RPMI7951 (cell line): Measurements from ENCODE around the gene SRPK3. TPM values are rescaled to one million over a fixed set of nuclear protein-coding genes. Genes with fewer than 3 reads are reported as not detected.

ENCODE experiments used
- DNase-seq: peaks from one replicate; pipeline ENCODE4 v3.0.0-alpha.2; 2012; ENCODE audit warnings: low read depth
- total RNA-seq: library from RNA; depleted of rRNA; stranded (reverse); fragments of >200 nt; shearing (Covaris generic); gene quantifications from 2 replicates; pipeline ENCODE4 v1.2.3, GENCODE V29; 2014

Gene SRPK3
- total RNA-seq, 1 experiment from 2014 or later: 0.12 TPM

GRCh38 chrX:153783378-153784013 lies 2.7 kb downstream of the SRPK3 start:
- no peak for DNase-seq

DNA sequence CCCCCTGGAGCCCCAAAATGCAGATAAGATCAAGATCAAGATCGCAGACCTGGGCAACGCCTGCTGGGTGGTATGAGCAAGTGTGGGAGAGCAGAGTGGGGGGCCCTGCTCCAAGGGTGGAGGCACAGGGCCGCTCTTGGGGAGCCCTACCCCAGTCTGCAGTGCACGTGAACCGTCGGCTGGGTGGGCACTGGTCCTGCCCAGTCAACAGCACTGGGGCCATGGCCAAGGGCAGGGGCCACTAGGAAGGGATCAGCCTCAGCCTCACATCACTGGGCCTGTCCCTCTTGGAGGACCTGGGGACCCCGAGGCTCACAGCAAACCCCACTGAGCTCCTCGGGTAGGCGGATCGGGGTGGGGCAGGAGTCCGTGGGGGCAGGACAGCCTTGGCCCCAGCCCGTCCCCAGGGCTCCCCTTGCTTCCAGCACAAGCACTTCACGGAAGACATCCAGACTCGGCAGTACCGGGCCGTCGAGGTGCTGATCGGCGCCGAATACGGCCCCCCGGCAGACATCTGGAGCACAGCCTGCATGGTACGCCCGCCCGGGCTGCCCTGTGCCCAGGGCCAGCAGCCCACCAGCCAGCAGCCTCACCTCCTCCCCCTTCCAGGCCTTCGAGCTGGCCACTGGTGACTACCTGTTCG lies 3.6 kb downstream of the SRPK3 start:
- DNase-seq: no peak

- no peak for DNase-seq
Observed at GRCh38 chrX:153786669-153787068, 5.8 kb downstream of the SRPK3 start.

DNA sequence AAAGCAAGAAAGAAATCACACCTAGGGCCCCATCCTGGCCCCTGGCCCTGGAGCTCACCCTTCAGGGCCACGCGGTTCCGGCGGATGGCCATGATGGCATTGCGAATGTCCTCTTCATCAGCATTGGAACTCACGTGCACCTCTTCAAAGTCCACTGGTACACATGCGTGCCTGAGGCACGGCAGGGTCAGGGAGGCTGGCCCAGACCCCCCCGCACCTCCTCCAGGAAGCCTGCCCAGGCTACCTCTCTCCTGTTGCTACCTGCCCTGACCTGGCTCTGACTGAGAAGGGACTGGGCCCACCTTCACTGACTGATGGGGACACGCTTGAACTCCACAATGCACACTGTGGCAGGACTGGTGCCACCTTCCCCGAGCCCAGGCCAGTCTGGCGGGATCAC lies 8.8 kb downstream of the SRPK3 start:
- DNase-seq: no peak

DNA sequence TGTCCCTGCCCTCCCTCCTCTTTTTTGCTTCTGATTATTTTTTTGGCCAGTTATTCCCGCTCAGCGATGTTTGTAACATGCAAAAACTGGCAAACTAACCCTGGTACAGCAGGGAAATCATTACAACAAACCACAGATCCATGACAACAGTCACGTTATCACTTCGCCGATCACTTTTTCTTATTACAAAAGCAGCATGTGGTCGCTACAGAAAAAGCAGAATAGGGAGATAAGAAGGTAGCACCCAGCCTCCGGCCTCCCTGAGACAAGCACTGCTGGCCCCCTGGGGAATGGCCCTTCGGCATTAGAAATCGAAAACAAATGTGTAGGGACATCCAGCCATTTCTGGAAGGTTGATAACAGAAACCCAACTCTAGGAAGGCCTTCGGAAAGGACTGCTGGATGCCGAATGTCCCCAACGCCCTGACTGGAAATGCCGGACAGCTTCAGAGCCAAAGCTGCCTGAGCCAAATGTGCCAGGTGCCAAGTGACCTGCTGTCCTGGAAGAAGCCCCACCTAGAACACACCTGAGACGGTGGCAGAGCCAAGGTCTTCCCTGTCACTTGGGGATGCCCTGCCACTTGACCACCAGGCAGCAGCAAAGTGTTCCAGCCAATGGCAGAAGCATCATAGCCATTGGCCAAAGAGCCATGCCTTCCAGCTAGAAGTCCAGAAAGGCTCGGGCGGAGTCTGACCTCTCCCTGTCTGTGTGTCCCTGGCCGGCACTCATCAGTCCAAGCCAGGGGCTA lies 10.4 kb downstream of the SRPK3 start:
- DNase-seq: no peak

DNA sequence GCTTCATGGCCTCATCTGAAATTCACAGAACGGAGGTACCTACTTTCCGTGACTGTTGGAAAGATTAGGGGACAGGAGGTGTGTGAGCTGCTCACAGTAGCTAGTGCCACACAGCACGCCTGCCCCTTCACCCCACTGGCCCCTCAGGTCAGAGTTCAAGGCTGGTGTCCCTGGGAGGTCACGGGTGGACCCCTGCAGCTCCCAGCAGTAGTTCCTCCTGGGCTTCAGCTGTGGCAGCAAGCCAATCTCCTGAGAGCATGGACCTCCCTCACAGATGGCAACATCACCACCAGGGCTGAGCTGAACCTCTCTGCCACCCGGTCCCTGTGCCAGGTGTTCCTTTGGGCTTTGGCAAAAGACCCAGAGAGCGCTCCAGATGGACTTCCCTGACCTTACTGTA lies 11.5 kb downstream of the SRPK3 start:
- DNase-seq: no peak

DNA sequence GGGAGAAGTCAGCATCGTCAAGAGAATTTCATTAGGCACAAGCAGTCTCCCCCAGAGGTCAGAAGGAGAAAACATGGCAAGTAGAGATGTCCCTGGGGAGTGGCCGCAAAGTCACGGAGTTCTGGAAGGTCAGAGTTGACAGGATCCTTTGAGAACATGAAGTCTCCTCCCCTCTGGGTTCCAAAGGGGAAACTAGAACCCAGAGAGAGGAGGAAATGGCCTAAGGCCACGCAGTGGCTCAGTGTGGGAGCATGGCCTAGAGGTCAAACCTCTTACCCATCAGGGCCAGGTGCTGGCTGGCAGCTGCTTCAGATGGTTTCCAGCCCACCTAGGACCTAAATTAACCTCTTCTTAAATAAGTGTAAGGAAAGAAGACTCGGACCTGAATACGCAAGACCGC lies 12.4 kb downstream of the SRPK3 start:
- no peak for DNase-seq

- DNase-seq: peak; percentile 89
Observed at GRCh38 chrX:153794018-153794896, 13.4 kb downstream of the SRPK3 start, which contains the start of the genes IDH3G and SSR4. TSS of gene IDH3G (minus strand) at chrX:153794375. CDS start at chrX:153794326, 49 bp downstream. TSS of gene SSR4 (plus strand) at chrX:153794668. CDS start at chrX:153794688, 20 bp downstream.

- no peak for DNase-seq
Observed at GRCh38 chrX:153794897-153795816, 14.3 kb downstream of the SRPK3 start.

DNA sequence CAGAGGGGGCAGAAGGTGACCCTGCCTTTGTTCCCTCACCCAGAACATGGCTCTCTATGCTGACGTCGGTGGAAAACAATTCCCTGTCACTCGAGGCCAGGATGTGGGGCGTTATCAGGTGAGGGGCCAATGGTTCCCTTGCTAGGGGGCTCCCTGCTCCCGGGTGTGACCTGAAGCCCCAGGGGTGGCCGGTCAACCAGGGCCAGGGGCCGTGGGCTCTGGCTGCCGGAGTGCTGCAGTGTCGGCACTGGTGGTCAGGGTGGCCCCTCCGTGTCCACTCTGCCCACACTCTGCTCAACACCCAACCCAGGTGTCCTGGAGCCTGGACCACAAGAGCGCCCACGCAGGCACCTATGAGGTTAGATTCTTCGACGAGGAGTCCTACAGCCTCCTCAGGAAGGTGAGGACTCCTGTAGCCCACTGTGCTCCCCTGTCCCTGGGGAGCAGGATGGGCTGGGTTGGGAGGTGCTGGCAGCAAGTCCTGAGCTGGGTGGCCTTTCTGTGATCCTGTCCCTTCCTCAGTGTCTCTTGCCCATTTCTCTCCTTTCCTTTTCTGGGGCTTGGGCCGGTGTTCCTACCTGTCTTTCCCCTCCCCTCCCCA lies 16.7 kb downstream of the SRPK3 start:
- DNase-seq: no peak

GRCh38 chrX:153799326-153799725 lies 18.5 kb downstream of the SRPK3 start:
- DNase-seq: no peak

GRCh38 chrX:153800177-153800722 lies 19.4 kb downstream of the SRPK3 start:
- DNase-seq: no peak

DNA sequence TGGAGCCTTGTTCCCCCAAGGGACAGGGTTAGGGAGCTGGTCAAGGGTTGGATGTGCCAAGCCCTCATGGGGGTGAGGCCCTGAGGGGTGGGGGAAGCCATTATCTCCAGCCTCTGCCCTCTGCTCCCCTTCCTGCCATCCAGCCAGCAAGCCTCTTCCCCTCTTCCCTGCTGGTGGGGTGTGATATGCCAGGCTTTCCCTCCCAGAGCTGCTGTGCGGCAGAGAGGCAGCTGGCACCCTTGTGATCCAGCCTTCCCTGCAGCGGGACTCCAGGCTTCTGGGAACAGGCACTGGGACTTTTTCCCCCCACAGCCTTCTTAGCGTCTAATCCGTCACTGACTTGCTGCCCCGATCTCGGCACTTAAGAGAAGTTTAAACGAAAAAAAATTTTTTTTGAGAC lies 19.9 kb downstream of the SRPK3 start:
- no peak for DNase-seq

GRCh38 chrX:153801669-153802068 lies 20.8 kb downstream of the SRPK3 start:
- no peak for DNase-seq

DNA sequence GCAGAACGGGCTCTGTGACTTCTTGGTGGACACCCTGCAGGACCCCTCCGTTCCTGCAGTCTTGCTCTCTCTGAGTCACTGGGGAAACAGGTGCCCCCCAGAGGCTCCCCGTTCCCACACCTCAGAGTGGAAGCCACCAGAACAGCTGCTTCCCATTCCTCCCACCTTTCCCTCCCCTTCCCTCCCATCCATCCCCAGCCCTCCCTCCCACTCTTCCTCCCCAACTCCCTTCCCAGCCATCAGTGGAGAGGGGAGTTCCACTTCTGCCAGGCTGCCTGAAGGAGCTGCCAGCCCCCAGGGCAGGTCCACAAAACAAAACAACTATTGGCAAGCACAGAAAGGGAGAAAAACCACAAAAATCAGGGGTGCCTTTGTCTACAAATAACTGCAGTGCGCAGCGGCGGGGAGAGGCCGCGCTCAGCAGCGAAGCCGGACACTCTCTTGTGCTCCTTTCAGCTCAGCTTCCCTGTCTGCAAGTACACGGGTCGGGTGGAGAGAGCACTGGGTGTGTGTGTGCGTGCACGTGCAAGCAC lies 21.7 kb downstream of the SRPK3 start:
- DNase-seq: no peak

DNA sequence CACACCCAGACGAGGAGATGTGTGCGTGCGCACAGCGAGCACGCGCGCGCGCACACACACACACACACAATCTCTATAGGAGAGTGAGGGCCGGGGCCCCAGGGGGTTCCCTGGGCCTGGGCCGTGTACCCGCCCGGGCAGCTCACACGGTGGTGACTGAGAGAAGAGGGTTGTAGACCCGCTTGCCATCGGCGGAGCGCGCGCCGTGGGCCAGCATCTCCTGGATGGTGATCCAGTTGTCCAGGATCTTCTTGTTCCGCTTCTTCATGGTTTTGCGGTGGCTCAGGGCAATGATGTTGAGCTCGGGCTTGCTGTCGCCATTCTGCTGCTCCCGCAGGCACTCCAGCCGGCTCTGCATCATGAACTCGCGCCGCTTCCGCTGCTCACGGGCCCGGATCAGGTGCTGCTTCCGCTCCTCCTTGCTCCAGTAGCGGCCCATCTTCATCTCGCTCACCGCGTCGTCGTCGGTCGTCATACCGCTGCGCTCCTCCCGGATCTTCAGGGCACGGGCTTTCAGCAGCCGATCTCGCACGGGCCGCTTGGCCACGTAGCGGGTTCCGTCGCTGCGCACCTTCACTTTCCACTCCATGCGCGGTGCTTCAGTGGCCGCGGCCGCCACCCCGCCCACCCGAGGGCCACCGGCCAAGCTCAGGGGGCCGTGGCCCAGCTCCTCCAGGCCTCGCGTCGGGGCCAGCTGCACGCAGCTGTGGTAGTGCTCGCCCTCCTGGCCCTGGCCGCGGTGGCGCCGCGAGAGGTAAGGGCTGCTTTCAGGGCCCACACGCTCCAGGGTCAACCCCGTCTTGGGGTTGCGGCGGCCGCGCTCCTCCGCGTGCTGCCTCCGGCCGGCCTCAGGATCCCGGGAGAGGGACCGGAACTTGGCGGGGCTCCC lies 22.6 kb downstream of the SRPK3 start:
- DNase-seq: no peak

DNA sequence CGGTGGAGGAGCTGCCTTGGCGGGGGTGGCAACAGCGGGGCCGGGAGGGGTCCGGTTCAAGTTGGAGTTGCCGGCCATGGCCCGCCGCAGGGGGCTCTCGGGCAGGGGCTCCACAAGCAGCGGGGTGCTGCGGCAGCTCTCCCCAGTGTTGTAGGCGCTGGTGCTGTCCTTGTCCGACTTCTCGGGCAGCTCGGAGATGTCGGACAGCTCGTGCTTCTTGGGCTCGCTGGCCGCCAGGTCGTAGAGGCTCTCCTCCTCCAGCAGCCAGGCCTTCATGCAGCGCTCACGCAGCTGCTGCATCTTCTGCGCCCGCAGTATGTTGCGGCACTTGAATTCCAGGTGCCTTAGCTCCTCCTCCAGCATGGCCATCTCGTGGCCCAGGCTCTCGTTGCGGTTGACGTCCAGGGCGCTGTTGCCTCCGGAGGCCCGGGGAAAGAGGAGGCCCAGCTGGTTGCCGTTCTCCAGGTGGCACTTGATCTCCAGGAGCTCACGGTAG lies 23.3 kb downstream of the SRPK3 start:
- no peak for DNase-seq

GRCh38 chrX:153804621-153805020 lies 23.8 kb downstream of the SRPK3 start:
- DNase-seq: no peak

GRCh38 chrX:153805436-153805835 lies 24.6 kb downstream of the SRPK3 start:
- no peak for DNase-seq
